ENCODE measurements around the gene TTLL5. TPM values are rescaled to one million over a fixed set of nuclear protein-coding genes. Genes with fewer than 3 reads are reported as not detected.

The TTLL5 gene
- total and polyA plus RNA-seq, 2 of the 4 experiments (the other 2 are of a cell fraction), result 11.9 to 16.7 TPM

DNA sequence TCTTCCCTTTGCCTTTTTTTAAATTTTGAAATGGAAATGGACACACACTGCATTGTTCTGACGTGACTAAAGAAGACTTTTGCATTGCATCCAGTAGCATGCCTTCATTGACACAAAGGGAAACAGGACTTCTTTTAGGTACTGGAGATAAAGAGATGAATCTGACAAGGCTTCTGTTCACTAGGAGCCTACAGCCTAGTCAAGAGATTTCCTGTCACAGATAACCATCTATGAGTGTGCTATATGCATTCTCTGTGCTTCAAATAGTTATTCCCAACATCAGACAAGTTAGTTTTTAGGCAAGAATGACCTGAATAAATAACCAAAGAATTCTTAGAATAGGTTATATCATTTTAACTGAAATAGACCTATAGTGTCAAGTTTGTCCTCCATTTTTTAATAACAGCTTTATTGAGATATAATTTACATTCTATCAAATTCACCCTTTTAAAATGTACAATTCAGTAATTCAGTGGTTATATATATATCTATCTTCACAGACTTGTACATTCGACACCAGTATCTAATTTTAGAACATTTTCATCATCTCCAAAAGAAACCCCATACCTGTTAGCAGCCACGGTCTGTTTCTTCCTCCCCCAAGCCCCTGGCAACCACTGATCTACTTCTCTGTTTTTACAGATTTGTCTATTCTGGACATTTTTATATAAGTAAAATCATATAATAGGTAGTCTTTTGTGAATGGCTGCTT lies 122.7 kb downstream of the TTLL5 start:
- Histone ChIP-seq H3K4me1 (ENCODE audit: control insufficient read depth, insufficient read depth, low read length) (no peaks in the 10 kb centered on the region), H2BK15ac (ENCODE audit: low read depth, low read length) (no peak overlapping the region), H2BK5ac (ENCODE audit: low read depth, low read length, poor library complexity, severe bottlenecking) (no peak overlapping the region), H3K56ac (ENCODE audit: extremely low read depth, insufficient read depth, low read length) (no peak overlapping the region), H2AK5ac (ENCODE audit: low read depth, low read length) (no peak overlapping the region), H3K14ac (replicated peaks; ENCODE audit: low read depth, low read length) (no peak overlapping the region), H3K36me3 (ENCODE audit: control insufficient read depth, insufficient read depth, low read length) (peaks cover 5% of the 10 kb centered on the region; the same call in 1 of the 2 replicates), H4K8ac (ENCODE audit: low read depth in 2 of 2, low read length in 2 of 2) (no peak overlapping the region), H2AFZ (replicated peaks; ENCODE audit: low read length, poor library complexity) (no peak overlapping the region), H2BK120ac (ENCODE audit: low read depth, low read length) (no peak overlapping the region), H4K20me1 (ENCODE audit: insufficient read depth, low read length) (no peaks in the 10 kb centered on the region), H4K5ac (ENCODE audit: low read depth, low read length) (no peak overlapping the region), H3K9me3 (ENCODE audit: control insufficient read depth, insufficient read depth, low read length) (no peaks in the 10 kb centered on the region), H2BK20ac (ENCODE audit: low read depth, low read length) (no peak overlapping the region), H3K18ac (ENCODE audit: low read depth, low read length) (no peak overlapping the region), H3K9me1 (ENCODE audit: insufficient read depth, low read length) (no peaks in the 10 kb centered on the region), H3K27me3 (ENCODE audit: control insufficient read depth, insufficient read depth, low read length) (no peaks in the 10 kb centered on the region), H3K4ac (ENCODE audit: low read depth, low read length) (no peak overlapping the region), H2AK9ac (replicated peaks; ENCODE audit: low read depth, low read length, poor library complexity) (no peak overlapping the region), H3K23ac (ENCODE audit: low read depth, low read length) (no peak overlapping the region), H4K91ac (ENCODE audit: insufficient read depth, low read depth, low read length) (no peak overlapping the region), H3K79me1 (ENCODE audit: low read depth in 1 of 2, low read length in 2 of 2) (no peaks in the 10 kb centered on the region), H3K4me3 (ENCODE audit: insufficient read depth, low read depth, low read length) (no peak overlapping the region), H3K9ac (ENCODE audit: low read depth, low read length) (no peak overlapping the region), H3K4me2 (ENCODE audit: low read depth, low read length) (no peak overlapping the region), H3K27ac (ENCODE audit: insufficient read depth, low read length) (no peak overlapping the region)
- in situ Hi-C loops (cut with MboI; ENCODE audit: low sequenced_read_pairs), result no loop called here
- no TSS peak for BruUV-seq (replicated peaks)
- DNase-seq (no peak), ATAC-seq (ENCODE audit: low read depth) (no peak)
- TF ChIP-seq RAD21 (IDR thresholded peaks at IDR 0.05; ENCODE audit: low read length) (no peak), RCOR1 (IDR thresholded peaks at IDR 0.05; ENCODE audit: insufficient replicate concordance, low read length) (no peak), ELK1 (IDR thresholded peaks at IDR 0.05; ENCODE audit: borderline replicate concordance, low read depth, low read length) (no peak), USF2 (IDR thresholded peaks at IDR 0.05; ENCODE audit: low read depth, low read length) (no peak), MAZ (IDR thresholded peaks at IDR 0.05; ENCODE audit: borderline replicate concordance, low read depth, low read length) (no peak), MAFK (IDR thresholded peaks at IDR 0.05; ENCODE audit: low read depth, low read length) (no peak), NFE2L2 (IDR thresholded peaks at IDR 0.05; ENCODE audit: low read depth, low read length) (no peak), SMC3 (IDR thresholded peaks at IDR 0.05; ENCODE audit: low read depth, low read length) (no peak), RFX5 (IDR thresholded peaks at IDR 0.05; ENCODE audit: low read depth, low read length) (no peak), CHD1 (IDR thresholded peaks at IDR 0.05; ENCODE audit: low read depth, low read length) (no peak), FOS (IDR thresholded peaks at IDR 0.05; ENCODE audit: low read depth, low read length) (no peak), BHLHE40 (IDR thresholded peaks at IDR 0.05; ENCODE audit: low read depth, low read length) (no peak), POLR2A (IDR thresholded peaks at IDR 0.05; ENCODE audit: low read depth, low read length) (no peak), CEBPB (IDR thresholded peaks at IDR 0.05; ENCODE audit: low read depth, low read length) (no peak), MXI1 (IDR thresholded peaks at IDR 0.05; ENCODE audit: borderline replicate concordance, low read depth, low read length) (no peak)
- TF ChIP-seq, protein P1, sequence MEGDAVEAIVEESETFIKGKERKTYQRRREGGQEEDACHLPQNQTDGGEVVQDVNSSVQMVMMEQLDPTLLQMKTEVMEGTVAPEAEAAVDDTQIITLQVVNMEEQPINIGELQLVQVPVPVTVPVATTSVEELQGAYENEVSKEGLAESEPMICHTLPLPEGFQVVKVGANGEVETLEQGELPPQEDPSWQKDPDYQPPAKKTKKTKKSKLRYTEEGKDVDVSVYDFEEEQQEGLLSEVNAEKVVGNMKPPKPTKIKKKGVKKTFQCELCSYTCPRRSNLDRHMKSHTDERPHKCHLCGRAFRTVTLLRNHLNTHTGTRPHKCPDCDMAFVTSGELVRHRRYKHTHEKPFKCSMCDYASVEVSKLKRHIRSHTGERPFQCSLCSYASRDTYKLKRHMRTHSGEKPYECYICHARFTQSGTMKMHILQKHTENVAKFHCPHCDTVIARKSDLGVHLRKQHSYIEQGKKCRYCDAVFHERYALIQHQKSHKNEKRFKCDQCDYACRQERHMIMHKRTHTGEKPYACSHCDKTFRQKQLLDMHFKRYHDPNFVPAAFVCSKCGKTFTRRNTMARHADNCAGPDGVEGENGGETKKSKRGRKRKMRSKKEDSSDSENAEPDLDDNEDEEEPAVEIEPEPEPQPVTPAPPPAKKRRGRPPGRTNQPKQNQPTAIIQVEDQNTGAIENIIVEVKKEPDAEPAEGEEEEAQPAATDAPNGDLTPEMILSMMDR (conservative IDR thresholded peaks at IDR 0.05; ENCODE audit: low read depth, low read length), result no peak
- CTCF ChIA-PET, result no interaction called here
- intact Hi-C loops (cut with micrococcal nuclease), result no loop called here
- POLR2A ChIA-PET (ENCODE audit: unreplicated experiment), result no interaction called here
- dilution Hi-C loops (cut with HindIII; ENCODE audit: low sequenced_read_pairs, unreplicated experiment), result no loop called here
- no CpG with 5 or more reads among the region's 3 CpGs for WGBS, 2 experiments (ENCODE audit: extremely low coverage in 2 of 2, insufficient read length in 1 of 2)
